ENCODE results near the gene UGT2A1. TPM values are rescaled to one million over a fixed set of nuclear protein-coding genes. Genes with fewer than 3 reads are reported as not detected.

The UGT2A1 gene
- not detected for total RNA-seq

GRCh38 chr4:69653147-69653546 lies at the start of gene UGT2A1:
UGT2A1 (minus strand) TSS chr4:69653247; CDS start chr4:69647644, 5,603 bp downstream.
- TF ChIP-seq CTCF (IDR thresholded peaks at IDR 0.05 in 4 of 5, conservative IDR thresholded peaks at IDR 0.05 in 1 of 5) (no peak), POLR2A (IDR thresholded peaks at IDR 0.05) (no peak)
- no peaks in the 10 kb centered on the region for H3K27me3 ChIP-seq
- no peak within 1 kb of the TSS for H3K27ac ChIP-seq
- no peaks in the 10 kb centered on the region for H3K9me3 ChIP-seq
- intact Hi-C loops (cut with DNase I; ENCODE audit: low total_unique reads) (no loop called here), in situ Hi-C loops (cut with MboI; ENCODE audit: low sequenced_read_pairs in 4 of 4) (loop anchor here in 1 of 4 donors (25.0 kb wide), 1 partner anchor 109 kb away; the partner anchor contains the start of gene SULT1B1)
- no peak within 1 kb of the TSS for H3K4me3 ChIP-seq
- no peak for ATAC-seq
- no peaks in the 10 kb centered on the region for H3K36me3 ChIP-seq
- DNase-seq, result no peak
- H3K4me1 ChIP-seq, result no peaks in the 10 kb centered on the region

GRCh38 chr4:69702201-69702600 lies 49.2 kb upstream of the UGT2A1 start:
- no peak for ATAC-seq
- Histone ChIP-seq H3K4me1 (no peaks in the 10 kb centered on the region), H3K4me3 (no peak overlapping the region), H3K36me3 (no peaks in the 10 kb centered on the region), H3K9me3 (no peaks in the 10 kb centered on the region), H3K27me3 (no peaks in the 10 kb centered on the region), H3K27ac (no peak overlapping the region)
- no peak for DNase-seq
- intact Hi-C loops (cut with DNase I; ENCODE audit: low total_unique reads), result no loop called here
- in situ Hi-C loops (cut with MboI; ENCODE audit: low sequenced_read_pairs in 4 of 4), result no loop called here
- TF ChIP-seq POLR2A (IDR thresholded peaks at IDR 0.05) (no peak), CTCF (IDR thresholded peaks at IDR 0.05 in 4 of 5, conservative IDR thresholded peaks at IDR 0.05 in 1 of 5) (no peak)

GRCh38 chr4:69701696-69702095 lies 48.6 kb upstream of the UGT2A1 start:
- ATAC-seq, result no peak
- H3K4me3 ChIP-seq, result no peak overlapping the region
- no peaks in the 10 kb centered on the region for H3K36me3 ChIP-seq
- no peak for DNase-seq
- intact Hi-C loops (cut with DNase I; ENCODE audit: low total_unique reads) (no loop called here), in situ Hi-C loops (cut with MboI; ENCODE audit: low sequenced_read_pairs in 4 of 4) (no loop called here)
- no peak for TF ChIP-seq CTCF (IDR thresholded peaks at IDR 0.05 in 4 of 5, conservative IDR thresholded peaks at IDR 0.05 in 1 of 5)
- no peak for TF ChIP-seq POLR2A (IDR thresholded peaks at IDR 0.05)
- H3K9me3 ChIP-seq, result no peaks in the 10 kb centered on the region
- no peak overlapping the region for H3K27ac ChIP-seq
- H3K27me3 ChIP-seq, result no peaks in the 10 kb centered on the region
- H3K4me1 ChIP-seq, result no peaks in the 10 kb centered on the region

- TF ChIP-seq CTCF (IDR thresholded peaks at IDR 0.05 in 4 of 5, conservative IDR thresholded peaks at IDR 0.05 in 1 of 5) (no peak), POLR2A (IDR thresholded peaks at IDR 0.05) (no peak)
- intact Hi-C loops (cut with DNase I; ENCODE audit: low total_unique reads), result no loop called here
- Histone ChIP-seq H3K36me3 (no peaks in the 10 kb centered on the region), H3K4me1 (no peaks in the 10 kb centered on the region), H3K4me3 (no peak overlapping the region), H3K27me3 (no peaks in the 10 kb centered on the region), H3K27ac (no peak overlapping the region), H3K9me3 (no peaks in the 10 kb centered on the region)
- DNase-seq (no peak), ATAC-seq (no peak)
- in situ Hi-C loops (cut with MboI; ENCODE audit: low sequenced_read_pairs in 4 of 4), result loop anchor here in 2 of 4 donors (10.0 to 25.0 kb wide), 2 partner anchors 187 to 190 kb away; no protein-coding TSS in a partner anchor
These were observed 44.6 kb upstream of the UGT2A1 start for GRCh38 chr4:69697536-69698242.
